ENCODE results near the gene RPGRIP1L. TPM values are rescaled to one million over a fixed set of nuclear protein-coding genes. Genes with fewer than 3 reads are reported as not detected.

The RPGRIP1L gene
- total RNA-seq, 1 experiment from 2014 or later, result 16.1 TPM

GRCh38 chr16:53611179-53611696 lies 92.4 kb downstream of the RPGRIP1L start:
- ChIA-PET POLR2A (no interaction called here), CTCF (no interaction called here)
- no peaks in the 10 kb centered on the region for H3K9me3 ChIP-seq
- peaks cover 69% of the 10 kb centered on the region for H3K4me1 ChIP-seq
- H3K4me3 ChIP-seq (ENCODE audit: low read depth, low read length), result no peak overlapping the region
- Mint-ChIP-seq H3K27me3 (ENCODE audit: insufficient read depth, unreplicated experiment) (no peaks in the 10 kb centered on the region), H3K4me3 (ENCODE audit: unreplicated experiment) (peak overlapping the region; percentile 54), H3K27ac (ENCODE audit: unreplicated experiment) (peak overlapping the region; percentile 59), H3K4me1 (ENCODE audit: low read depth, unreplicated experiment) (peaks cover 52% of the 10 kb centered on the region), H3K9me3 (ENCODE audit: unreplicated experiment) (no peaks in the 10 kb centered on the region), H3K36me3 (ENCODE audit: insufficient read depth, unreplicated experiment) (no peaks in the 10 kb centered on the region)
- intact Hi-C loops (cut with micrococcal nuclease; ENCODE audit: unreplicated experiment), result loop anchor here (2.0 kb wide), 1 partner anchor 122 kb away; no protein-coding TSS in a partner anchor
- TF ChIP-seq CTCF (IDR thresholded peaks at IDR 0.05; ENCODE audit: insufficient read depth in 1 of 2, low read depth in 1 of 2, low read length in 1 of 2, severe bottlenecking in 1 of 2, unreplicated experiment in 1 of 2), result no peak
- peak in 1 of 2 experiments; percentile 29 for DNase-seq
- H3K36me3 ChIP-seq (ENCODE audit: control insufficient read depth, insufficient read depth, low read length), result no peaks in the 10 kb centered on the region
- BruUV-seq (replicated peaks), result no TSS peak
- H3K27me3 ChIP-seq (replicated peaks; ENCODE audit: control insufficient read depth, insufficient read depth, low read length), result no peaks in the 10 kb centered on the region

- no peak overlapping the region for H3K4me3 ChIP-seq (ENCODE audit: low read depth, low read length)
- Mint-ChIP-seq H3K27me3 (ENCODE audit: insufficient read depth, unreplicated experiment) (no peaks in the 10 kb centered on the region), H3K4me3 (ENCODE audit: unreplicated experiment) (peak overlapping the region; percentile 61), H3K4me1 (ENCODE audit: low read depth, unreplicated experiment) (peaks cover 52% of the 10 kb centered on the region), H3K9me3 (ENCODE audit: unreplicated experiment) (no peaks in the 10 kb centered on the region), H3K27ac (ENCODE audit: unreplicated experiment) (peak overlapping the region; percentile 94), H3K36me3 (ENCODE audit: insufficient read depth, unreplicated experiment) (no peaks in the 10 kb centered on the region)
- no peaks in the 10 kb centered on the region for H3K9me3 ChIP-seq
- peak; percentile 80 to 87 for DNase-seq
- ChIA-PET POLR2A (interaction anchor here (0.5 kb wide), 1 partner anchor 52 kb away, joined by 3 read pairs; no protein-coding TSS in a partner anchor), CTCF (interaction anchor here (0.5 to 1.3 kb wide), 8 partner anchors 10 to 1347 kb away, joined by 3 to 17 read pairs (median 3); partner anchors contain the start of genes FTO and RPGRIP1L)
- no peak for TF ChIP-seq CTCF (IDR thresholded peaks at IDR 0.05; ENCODE audit: insufficient read depth in 1 of 2, low read depth in 1 of 2, low read length in 1 of 2, severe bottlenecking in 1 of 2, unreplicated experiment in 1 of 2)
- no TSS peak for BruUV-seq (replicated peaks)
- H3K36me3 ChIP-seq (ENCODE audit: control insufficient read depth, insufficient read depth, low read length), result no peaks in the 10 kb centered on the region
- H3K27me3 ChIP-seq (replicated peaks; ENCODE audit: control insufficient read depth, insufficient read depth, low read length), result no peaks in the 10 kb centered on the region
- intact Hi-C loops (cut with micrococcal nuclease; ENCODE audit: unreplicated experiment), result loop anchor here (1.0 to 2.0 kb wide), 2 partner anchors 59 to 98 kb away; no protein-coding TSS in a partner anchor
- H3K4me1 ChIP-seq, result peaks cover 65% of the 10 kb centered on the region
Observed at GRCh38 chr16:53609536-53609935, 94.1 kb downstream of the RPGRIP1L start.

- ChIA-PET CTCF (no interaction called here), POLR2A (interaction anchor here (0.5 kb wide), 1 partner anchor 1179 kb away, joined by 4 read pairs; no protein-coding TSS in a partner anchor)
- no TSS peak for BruUV-seq (replicated peaks)
- no peaks in the 10 kb centered on the region for H3K36me3 Mint-ChIP-seq (ENCODE audit: insufficient read depth, unreplicated experiment)
- H3K4me1 Mint-ChIP-seq (ENCODE audit: low read depth, unreplicated experiment), result peaks cover 52% of the 10 kb centered on the region
- no peak for TF ChIP-seq CTCF (IDR thresholded peaks at IDR 0.05; ENCODE audit: insufficient read depth in 1 of 2, low read depth in 1 of 2, low read length in 1 of 2, severe bottlenecking in 1 of 2, unreplicated experiment in 1 of 2)
- Histone ChIP-seq H3K4me1 (peaks cover 65% of the 10 kb centered on the region), H3K9me3 (no peaks in the 10 kb centered on the region), H3K27me3 (replicated peaks; ENCODE audit: control insufficient read depth, insufficient read depth, low read length) (no peaks in the 10 kb centered on the region), H3K4me3 (ENCODE audit: low read depth, low read length) (no peak overlapping the region), H3K36me3 (ENCODE audit: control insufficient read depth, insufficient read depth, low read length) (no peaks in the 10 kb centered on the region)
- peak overlapping the region; percentile 67 for H3K27ac Mint-ChIP-seq (ENCODE audit: unreplicated experiment)
- H3K9me3 Mint-ChIP-seq (ENCODE audit: unreplicated experiment), result no peaks in the 10 kb centered on the region
- H3K4me3 Mint-ChIP-seq (ENCODE audit: unreplicated experiment), result no peak overlapping the region
- no peak for DNase-seq
- H3K27me3 Mint-ChIP-seq (ENCODE audit: insufficient read depth, unreplicated experiment), result no peaks in the 10 kb centered on the region
- intact Hi-C loops (cut with micrococcal nuclease; ENCODE audit: unreplicated experiment), result loop anchor here (2.0 kb wide), 1 partner anchor 57 kb away; no protein-coding TSS in a partner anchor
Observed at GRCh38 chr16:53608094-53608493, 95.6 kb downstream of the RPGRIP1L start.
